MM.1S (cell line): ENCODE data around the gene ADGRL3.
"Not testable (repeated sequence)": the region's sequence is repeated elsewhere in the genome, so short reads cannot be mapped to it uniquely, and the experiment has no call there.

Source experiments
- EZH2phosphoT487 ChIP-seq: fragments of 300-600 bp; sonication (generic); IDR thresholded peaks from 2 replicates; pipeline ENCODE4 v1.6.1; 2018; ENCODE audit warnings: antibody characterized with exemption, low read length
- TF ChIP-seq, protein P1 (sequence below): fragments of 300-600 bp; sonication (generic); IDR thresholded peaks from 2 replicates; pipeline ENCODE4 v1.5.1; 2016; ENCODE audit warnings: antibody characterized with exemption, low read length, mixed read lengths

DNA sequence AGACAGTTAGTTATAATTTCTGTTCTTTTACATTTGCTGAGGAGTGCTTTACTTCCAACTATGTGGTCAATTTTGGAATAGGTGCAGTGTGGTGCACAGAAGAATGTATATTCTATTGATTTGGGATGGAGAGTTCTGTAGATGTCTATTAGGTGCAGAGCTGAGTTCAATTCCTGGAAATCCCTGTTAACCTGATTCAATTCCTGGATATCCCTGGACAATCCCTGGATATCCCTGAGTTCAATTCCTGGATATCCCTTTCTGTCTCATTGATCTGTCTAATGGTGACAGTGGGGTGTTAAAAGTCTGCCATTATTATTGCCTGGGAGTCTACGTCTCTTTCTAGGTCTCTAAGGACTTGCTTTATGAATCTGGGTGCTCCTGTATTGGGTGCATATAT is 557.9 kb downstream of the ADGRL3 start:
- TF ChIP-seq, protein P1, sequence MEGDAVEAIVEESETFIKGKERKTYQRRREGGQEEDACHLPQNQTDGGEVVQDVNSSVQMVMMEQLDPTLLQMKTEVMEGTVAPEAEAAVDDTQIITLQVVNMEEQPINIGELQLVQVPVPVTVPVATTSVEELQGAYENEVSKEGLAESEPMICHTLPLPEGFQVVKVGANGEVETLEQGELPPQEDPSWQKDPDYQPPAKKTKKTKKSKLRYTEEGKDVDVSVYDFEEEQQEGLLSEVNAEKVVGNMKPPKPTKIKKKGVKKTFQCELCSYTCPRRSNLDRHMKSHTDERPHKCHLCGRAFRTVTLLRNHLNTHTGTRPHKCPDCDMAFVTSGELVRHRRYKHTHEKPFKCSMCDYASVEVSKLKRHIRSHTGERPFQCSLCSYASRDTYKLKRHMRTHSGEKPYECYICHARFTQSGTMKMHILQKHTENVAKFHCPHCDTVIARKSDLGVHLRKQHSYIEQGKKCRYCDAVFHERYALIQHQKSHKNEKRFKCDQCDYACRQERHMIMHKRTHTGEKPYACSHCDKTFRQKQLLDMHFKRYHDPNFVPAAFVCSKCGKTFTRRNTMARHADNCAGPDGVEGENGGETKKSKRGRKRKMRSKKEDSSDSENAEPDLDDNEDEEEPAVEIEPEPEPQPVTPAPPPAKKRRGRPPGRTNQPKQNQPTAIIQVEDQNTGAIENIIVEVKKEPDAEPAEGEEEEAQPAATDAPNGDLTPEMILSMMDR: not testable (repeated sequence)
- TF ChIP-seq EZH2phosphoT487: not testable (repeated sequence)
